NCI-H1694 (cell line): ENCODE measurements around the gene MYO3A.

Source experiments
- DNase-seq: peaks from one replicate; lab custom pipeline; 2025; lab: John Stamatoyannopoulos, UW

Gene MYO3A

GRCh38 chr10:26214004-26214403 is 280.0 kb downstream of the MYO3A start:
- no peak for DNase-seq

- no peak for DNase-seq
Measured at GRCh38 chr10:26214551-26215395, 280.7 kb downstream of the MYO3A start.

GRCh38 chr10:26215396-26215934 is 281.4 kb downstream of the MYO3A start:
- no peak for DNase-seq

GRCh38 chr10:26215935-26216584 is 282.0 kb downstream of the MYO3A start:
- no peak for DNase-seq

- no peak for DNase-seq
Measured at GRCh38 chr10:26216585-26217395, 282.8 kb downstream of the MYO3A start, which contains the start of gene GAD2. Gene GAD2, plus strand, starts transcription at chr10:26216774. Its CDS starts 36 bp downstream, at chr10:26216810.

GRCh38 chr10:26217396-26218086 is 283.5 kb downstream of the MYO3A start:
- DNase-seq = no peak

GRCh38 chr10:26219676-26220075 is 285.6 kb downstream of the MYO3A start:
- DNase-seq = no peak

GRCh38 chr10:26220901-26221300 is 286.9 kb downstream of the MYO3A start:
- no peak for DNase-seq

GRCh38 chr10:26221541-26221940 is 287.5 kb downstream of the MYO3A start:
- DNase-seq = no peak

GRCh38 chr10:26222563-26222962 is 288.5 kb downstream of the MYO3A start:
- no peak for DNase-seq

GRCh38 chr10:26225322-26225721 is 291.3 kb downstream of the MYO3A start:
- DNase-seq = no peak

GRCh38 chr10:26227786-26228185 is 293.8 kb downstream of the MYO3A start:
- no peak for DNase-seq

GRCh38 chr10:26232174-26232573 is 298.1 kb downstream of the MYO3A start:
- no peak for DNase-seq

GRCh38 chr10:26235761-26236160 is 301.7 kb downstream of the MYO3A start:
- DNase-seq = no peak

GRCh38 chr10:26238378-26238777 is 304.3 kb downstream of the MYO3A start:
- no peak for DNase-seq

- DNase-seq = no peak
Measured at GRCh38 chr10:26242706-26243350, 308.8 kb downstream of the MYO3A start.

GRCh38 chr10:26243351-26243720 is 309.3 kb downstream of the MYO3A start:
- no peak for DNase-seq

GRCh38 chr10:26249681-26250080 is 315.7 kb downstream of the MYO3A start:
- no peak for DNase-seq

GRCh38 chr10:26251925-26252324 is 317.9 kb downstream of the MYO3A start:
- DNase-seq = no peak

- no peak for DNase-seq
Measured at GRCh38 chr10:26254616-26255015, 320.6 kb downstream of the MYO3A start.

GRCh38 chr10:26259341-26259740 is 325.3 kb downstream of the MYO3A start:
- DNase-seq = no peak
